Activated CD8-positive, alpha-beta memory T cell treated with anti-CD3 and anti-CD28 coated beads, Interleukin-2, amount 50 U/mL, for 24 hours (primary cell): ENCODE results near the gene RFTN2.
"Not testable (repeated sequence)": the region's sequence is repeated elsewhere in the genome, so short reads cannot be mapped to it uniquely, and the experiment has no call there.

Experiments
- DNase-seq: peaks from one replicate; pipeline ENCODE4 v3.0.0-alpha.2; 2020; ENCODE audit errors: extremely low read depth

Gene RFTN2

GRCh38 chr2:197675246-197675645 is at the start of gene RFTN2:
Gene RFTN2 (minus strand): TSS chr2:197675587. CDS start chr2:197675458, 129 bp downstream.
- DNase-seq: no peak

DNA sequence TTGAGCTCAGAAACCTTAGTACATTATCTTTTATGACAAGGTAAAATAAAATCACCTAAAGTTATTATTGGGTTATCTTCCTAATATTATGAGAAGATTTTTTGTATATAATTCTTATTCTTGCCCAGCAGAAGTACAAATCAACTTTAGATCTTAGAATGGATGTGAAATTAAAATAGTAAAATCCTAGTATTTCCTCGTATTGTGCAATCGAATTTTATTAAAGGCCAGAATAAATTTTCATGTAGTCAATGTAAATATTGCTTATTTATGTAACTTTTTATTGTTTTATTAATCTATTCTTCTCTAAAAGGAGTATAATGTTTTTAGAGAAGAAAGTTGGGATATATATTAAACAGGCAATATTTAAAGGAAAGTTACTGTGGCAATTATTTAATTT is 42.5 kb upstream of the RFTN2 start:
- no peak for DNase-seq

GRCh38 chr2:197713271-197713670 is 37.9 kb upstream of the RFTN2 start:
- DNase-seq: no peak

DNA sequence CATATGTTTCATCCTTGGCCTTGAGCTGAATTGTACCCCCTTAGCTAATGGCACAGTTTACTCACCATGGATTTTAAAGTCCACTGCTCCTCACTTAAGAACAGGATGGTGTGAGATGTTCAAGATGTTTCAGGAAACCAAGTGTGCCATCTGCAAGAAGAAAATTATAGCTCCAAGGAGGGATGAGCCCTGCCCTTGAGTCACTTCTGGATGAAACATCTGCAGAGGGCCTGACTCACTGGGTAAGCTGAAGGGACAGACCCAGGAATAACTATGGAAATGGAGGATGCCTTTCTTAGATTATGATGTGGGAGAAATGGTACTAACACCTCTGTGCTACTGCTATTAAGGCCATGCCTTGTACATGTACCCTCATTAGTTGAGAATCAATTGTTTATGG is 36.2 kb upstream of the RFTN2 start:
- DNase-seq: no peak

GRCh38 chr2:197710424-197711042 is 35.1 kb upstream of the RFTN2 start:
- DNase-seq: no peak

GRCh38 chr2:197709140-197709539 is 33.8 kb upstream of the RFTN2 start:
- DNase-seq: not testable (repeated sequence)

- no peak for DNase-seq
Measured at GRCh38 chr2:197708331-197708730, 32.9 kb upstream of the RFTN2 start.

DNA sequence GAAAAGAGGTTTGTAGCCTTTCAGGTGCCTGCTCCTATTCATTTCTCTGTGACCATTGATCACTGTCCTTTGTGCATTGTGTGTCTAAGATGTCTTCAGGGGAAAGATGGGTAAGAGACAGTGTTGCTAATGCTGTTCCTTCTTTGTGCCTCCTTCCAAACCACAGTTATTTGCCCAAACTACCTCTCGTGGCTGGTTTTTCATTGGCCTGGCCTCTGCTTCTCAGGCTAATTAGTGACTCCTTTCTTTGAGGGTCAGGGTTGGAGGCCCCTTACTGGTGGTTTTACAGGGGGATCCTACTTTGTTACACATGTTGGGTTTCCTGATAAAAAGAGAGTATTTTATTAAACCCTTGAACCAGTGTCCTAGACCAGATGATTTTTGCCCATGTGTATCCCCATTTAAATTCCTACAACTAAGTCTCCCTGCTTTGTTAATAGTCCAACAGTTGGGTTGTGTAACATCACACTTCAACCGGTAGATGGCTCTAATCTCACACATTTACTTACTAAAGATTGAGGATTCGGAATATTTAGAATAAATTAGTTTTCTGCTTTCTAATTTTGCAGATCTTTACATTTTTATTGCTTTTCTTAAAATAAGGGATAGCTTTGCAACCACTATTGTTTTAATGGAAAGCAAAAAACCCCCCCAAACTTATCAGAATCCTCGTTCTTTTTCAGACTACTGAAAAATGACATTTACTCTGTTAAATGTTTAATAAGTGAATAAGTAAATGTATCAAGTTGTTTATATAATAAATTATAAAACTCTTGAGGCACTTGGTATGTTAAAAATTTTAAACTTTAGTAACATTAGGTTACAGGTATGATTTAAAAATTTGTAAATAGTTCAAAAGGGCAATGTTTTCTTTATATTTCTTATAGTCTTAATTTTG is 32.2 kb upstream of the RFTN2 start:
- DNase-seq: no peak

DNA sequence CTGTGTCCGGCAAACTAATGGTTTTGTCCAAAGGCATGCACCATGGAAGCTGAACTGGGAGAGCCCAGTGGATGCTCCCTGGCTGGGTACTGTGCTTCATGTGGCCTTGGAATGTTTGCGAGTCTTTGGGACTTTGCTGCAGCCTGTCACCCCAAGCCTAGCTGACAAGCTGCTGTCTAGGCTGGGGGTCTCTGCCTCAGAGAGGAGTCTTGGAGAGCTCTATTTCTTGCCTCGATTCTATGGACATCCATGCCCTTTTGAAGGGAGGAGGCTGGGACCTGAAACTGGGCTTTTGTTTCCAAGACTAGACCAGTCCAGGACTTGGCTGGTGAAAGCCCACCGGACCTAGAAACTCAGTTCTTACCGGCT is 31.4 kb upstream of the RFTN2 start:
- no peak for DNase-seq

GRCh38 chr2:197705912-197706838 is 30.8 kb upstream of the RFTN2 start:
- DNase-seq: no peak

GRCh38 chr2:197705121-197705911 is 29.9 kb upstream of the RFTN2 start, which contains the start of gene MARS2:
Gene MARS2 (plus strand): TSS chr2:197705369. CDS start chr2:197705406, 37 bp downstream.
- DNase-seq: peak; percentile 76

DNA sequence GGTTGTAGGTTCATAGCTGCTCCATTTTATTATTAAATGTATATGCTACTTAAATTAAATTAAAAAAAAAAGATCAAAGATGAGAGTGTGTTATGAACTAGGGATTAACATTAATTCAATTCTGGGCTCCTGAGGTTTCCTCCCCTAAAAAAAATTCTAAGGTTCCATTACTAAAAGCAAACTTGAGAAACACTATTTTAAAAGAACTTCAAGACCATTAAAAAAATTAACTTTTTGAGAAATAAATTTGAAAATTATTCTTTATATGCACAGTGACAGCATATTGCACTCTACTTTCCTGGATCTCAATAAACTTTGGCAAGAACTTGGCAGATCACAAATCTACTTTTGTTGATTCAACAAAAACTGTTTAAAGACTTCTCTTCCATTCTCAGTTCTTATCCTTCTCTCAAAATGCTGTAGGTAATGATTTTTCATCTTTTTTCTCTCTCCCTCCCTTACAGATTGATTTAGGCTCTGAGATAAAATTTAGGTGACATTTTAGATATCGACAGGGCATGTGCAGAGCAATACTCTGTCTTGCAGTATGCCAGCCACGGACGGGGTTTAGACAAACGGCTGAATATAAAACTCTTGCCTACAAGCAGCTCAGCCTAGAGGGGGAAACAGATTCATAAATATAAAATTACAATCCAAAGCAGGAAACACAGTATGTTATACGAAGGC is 29.2 kb upstream of the RFTN2 start:
- DNase-seq: no peak

- no peak for DNase-seq
Measured at GRCh38 chr2:197700960-197701359, 25.6 kb upstream of the RFTN2 start.

DNA sequence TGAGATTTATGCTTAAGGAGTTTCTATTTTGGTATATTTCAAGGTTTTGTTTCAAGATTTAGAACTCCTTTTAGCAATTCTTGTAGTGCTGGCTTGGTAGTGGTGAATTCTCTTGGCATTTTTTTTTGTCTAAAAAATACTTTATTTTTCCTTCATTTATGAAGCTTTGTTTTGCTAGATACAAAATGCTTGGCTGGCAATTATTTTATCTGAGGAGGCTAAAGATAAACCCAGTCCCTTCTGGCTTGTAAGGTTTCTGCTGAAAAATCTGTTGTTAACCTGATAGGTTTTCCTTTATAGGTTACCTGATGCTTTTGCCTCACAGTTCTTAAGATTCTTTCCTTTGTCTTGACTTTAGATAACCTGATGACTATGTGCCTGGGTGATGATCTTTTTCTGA is 24.3 kb upstream of the RFTN2 start:
- not testable (repeated sequence) for DNase-seq

DNA sequence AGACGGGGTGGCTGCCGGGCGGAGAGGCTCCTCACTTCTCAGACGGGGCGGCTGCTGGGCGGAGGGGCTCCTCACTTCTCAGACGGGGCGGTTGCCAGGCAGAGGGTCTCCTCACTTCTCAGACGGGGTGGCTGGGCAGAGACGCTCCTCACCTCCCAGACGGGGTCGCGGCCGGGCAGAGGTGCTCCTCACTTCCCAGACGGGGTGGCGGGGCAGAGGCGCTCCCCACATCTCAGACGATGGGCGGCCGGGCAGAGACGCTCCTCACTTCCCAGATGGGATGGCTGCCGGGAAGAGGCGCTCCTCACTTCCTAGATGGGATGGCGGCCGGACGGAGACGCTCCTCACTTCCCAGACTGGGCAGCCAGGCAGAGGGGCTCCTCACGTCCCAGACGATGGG is 21.2 kb upstream of the RFTN2 start:
- not testable (repeated sequence) for DNase-seq

DNA sequence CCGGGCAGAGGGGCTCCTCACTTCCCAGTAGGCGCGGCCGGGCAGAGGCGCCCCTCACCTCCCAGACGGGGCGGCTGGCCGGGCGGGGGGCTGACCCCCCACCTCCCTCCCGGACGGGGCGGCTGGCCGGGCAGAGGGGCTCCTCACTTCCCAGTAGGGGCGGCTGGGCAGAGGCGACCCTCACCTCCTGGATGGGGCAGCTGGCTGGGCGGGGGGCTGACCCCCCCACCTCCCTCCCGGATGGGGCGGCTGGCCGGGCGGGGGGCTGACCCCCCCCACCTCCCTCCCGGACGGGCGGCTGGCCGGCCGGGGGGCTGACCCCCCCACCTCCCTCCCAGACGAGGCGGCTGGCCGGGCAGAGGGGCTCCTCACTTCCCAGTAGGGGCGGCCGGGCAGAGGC is 20.6 kb upstream of the RFTN2 start:
- not testable (repeated sequence) for DNase-seq

GRCh38 chr2:197695206-197695605 is 19.8 kb upstream of the RFTN2 start:
- not testable (repeated sequence) for DNase-seq

- no peak for DNase-seq
Measured at GRCh38 chr2:197677483-197677882, 2.1 kb upstream of the RFTN2 start.

GRCh38 chr2:197677056-197677455 is 1.7 kb upstream of the RFTN2 start:
- DNase-seq: no peak

DNA sequence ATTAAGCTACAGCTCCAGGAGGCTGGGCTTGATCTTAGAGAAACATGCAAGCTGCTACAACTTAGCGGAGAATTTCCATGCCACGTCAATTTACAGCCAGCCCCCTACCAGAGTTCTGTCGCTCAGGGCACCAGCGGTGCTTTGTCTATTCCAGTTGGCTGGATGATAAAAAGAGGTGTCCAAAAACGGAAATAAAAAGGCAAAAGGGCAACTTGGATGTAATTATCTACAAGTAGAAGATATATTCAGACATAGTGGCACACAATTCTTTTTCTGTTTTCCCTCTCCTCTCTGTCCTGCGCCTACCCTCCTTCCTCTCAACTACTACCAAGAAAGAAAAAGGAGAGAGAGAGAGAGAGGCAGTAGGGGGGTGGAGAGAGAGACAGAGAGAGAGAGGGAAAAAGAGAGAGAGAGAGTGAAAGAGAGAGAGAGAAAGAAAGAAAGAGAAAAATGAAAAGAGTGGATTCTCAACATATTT is 363 bp upstream of the RFTN2 start:
- no peak for DNase-seq
